ENCODE measurements around the gene COL28A1.

COL28A1 gene

DNA sequence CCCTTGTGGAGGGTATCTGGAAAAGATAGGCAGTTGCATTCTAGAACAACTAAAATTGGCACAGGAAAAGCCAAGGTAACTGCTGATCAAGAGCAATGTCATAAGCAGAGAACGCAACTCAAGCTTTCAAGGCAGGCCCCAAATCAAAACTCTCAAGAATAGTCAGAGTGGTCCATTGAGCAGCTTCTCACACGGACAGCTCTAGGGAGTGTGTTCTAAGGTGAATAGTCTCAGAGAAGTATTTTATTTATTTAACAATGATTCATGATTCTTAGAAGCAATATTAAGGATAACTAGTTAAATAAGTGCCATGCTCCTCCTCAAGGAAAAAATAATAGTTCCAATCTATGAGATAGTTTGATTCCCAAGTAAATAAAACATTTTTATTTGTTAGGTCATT is 83.0 kb downstream of the COL28A1 start:
- no peak for DNase-seq

DNA sequence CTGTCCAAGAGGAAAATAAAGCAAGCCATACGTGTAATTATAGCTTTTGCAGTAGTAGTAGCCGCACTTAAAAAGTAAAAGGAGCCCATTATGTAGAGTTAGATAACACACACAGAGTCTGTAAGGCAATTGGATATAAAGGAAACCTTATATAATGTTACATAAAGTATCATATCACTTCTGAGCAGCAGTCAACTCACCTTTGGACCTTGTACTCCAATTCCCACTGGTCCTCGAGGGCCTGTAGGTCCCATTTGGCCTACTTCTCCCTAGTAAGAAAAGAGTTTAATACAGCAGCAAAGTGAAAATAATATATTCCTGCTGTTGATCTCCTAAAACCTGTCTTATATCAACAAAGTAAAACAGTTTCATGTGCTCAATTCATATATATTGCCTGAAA is 83.6 kb downstream of the COL28A1 start:
- no peak for DNase-seq

DNA sequence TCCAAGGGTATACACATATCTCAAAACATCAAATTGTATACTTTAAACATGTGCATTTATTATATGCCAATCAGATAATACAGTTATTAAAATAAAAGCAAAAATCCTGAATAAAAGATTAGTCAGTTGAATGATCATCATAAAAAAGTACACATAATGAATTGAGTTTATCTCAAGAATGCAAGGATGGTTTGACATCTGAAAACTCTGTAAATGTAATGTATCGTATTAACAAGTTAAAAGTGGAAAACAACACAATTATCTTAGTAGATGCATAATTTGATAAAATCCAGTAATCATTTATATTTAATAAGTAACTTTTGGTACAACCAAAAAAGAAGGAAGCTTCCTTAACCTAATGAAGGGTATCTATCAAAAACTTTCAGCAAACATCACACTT is 86.6 kb downstream of the COL28A1 start:
- no peak for DNase-seq

DNA sequence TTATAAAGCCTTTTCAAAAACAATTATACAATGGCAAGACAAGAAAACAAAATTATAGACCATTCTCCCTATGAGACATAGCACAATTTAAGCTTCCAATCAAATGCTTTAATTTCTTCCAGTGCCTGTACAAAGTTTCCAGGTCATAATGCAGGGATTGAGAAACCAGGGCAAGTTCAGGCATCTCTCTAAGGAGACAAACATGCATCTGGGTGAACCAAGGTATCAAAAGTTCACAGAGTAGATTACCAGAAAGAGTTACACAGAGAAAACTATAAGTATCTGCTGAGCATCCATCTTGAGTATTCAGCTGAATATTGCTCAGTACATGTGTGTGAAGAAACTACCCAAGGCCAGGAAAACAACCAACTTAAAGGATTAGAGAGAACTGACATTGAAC is 89.1 kb downstream of the COL28A1 start:
- DNase-seq: no peak

DNA sequence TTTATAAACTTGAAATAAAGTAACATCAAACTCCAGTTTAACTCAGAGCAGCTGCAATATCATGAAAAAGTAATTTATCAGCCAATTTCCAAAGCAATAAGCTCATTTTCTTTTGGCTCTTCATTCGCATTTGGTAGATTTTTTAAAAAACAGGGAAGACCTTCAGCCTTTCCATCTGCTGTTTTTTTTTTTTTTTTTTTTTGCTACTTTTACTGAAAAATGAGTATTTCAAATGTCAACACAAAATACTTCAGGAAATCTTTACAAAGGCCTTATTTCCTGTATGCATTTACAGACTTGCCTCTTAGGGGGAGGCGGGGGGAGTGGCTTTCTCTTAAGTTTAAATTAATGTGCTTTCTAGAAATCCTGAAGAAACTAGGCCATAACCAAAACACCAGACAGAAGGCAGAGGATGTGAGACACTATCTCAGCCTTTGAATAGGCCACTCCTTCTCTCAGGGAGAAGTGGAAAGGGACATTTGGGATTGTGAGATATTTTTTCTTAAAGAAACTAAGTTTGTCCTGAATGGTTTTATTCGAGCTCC is 91.8 kb downstream of the COL28A1 start:
- no peak for DNase-seq

DNA sequence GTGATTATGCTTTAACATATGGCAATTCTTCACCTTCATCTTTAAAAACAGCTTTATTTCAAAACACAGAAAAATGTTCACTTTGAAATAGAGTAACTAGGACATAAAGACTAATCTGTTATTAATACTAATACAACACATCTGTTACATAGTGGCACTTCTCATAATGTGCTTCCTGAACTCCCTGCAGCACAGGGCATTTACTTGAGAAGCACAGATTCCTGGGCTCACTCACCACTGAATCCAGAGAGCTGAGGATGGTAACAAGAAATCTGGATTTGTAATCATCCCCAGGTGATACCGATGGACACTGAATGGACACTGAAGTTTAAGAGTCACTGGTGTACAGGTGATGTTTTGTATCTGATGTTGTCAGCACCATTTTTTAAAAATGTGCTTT is 96.1 kb downstream of the COL28A1 start:
- no peak for DNase-seq

DNA sequence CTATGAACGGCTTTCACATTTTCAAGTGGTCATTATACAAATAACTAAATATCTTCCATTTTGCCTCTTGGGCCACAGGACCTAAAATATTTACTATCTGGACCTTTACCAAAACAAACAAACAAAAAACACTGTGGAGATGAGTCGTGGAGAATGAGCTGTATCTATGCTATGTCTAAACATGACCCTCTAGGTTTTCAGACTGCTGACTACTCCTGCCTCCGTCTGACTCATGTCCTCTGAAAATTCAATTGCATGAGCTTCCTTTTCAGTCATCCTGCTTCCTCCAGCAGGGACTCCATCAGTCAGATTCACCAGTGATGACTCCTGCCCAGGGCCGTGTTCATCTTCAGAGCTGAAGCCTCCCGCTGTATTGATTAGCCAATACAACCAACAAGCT is 96.8 kb downstream of the COL28A1 start:
- no peak for DNase-seq

DNA sequence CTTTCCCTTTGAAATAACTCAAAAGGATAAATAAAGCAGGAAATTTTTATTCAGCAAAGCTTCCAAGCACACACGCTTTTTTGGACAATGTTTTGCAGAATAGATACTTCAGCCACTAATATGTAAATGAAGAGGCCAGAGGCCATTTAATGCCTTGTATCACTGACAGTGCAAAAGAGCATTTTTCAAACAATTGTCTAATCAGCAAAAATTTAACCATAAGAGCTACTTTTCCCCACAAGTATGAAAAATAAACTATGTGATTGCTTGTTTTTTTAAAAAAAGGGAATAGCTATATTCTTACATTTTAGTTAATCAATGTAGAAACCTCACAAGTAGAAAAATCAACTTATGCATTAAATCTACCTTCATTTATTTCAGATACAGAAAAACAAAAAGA is 99.7 kb downstream of the COL28A1 start:
- no peak for DNase-seq

DNA sequence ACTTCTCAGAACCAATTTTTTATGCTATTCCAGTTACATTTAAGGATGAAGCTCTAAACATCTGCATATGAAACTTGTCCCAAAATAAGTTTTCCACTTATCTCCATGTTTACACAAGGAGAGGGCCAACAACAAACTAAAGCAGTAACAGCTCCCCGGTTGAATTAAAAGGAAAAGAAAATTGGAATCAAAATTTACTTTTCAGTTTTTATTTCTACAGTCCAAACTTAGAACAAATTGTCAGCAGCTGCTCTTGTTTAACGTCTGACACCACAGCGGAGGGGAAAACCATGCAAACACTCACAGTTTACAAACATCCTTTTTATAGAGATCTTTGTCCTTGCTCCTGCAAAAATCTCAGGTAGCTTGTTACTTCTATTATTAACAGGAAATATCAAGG is 101.3 kb downstream of the COL28A1 start:
- DNase-seq: no peak

DNA sequence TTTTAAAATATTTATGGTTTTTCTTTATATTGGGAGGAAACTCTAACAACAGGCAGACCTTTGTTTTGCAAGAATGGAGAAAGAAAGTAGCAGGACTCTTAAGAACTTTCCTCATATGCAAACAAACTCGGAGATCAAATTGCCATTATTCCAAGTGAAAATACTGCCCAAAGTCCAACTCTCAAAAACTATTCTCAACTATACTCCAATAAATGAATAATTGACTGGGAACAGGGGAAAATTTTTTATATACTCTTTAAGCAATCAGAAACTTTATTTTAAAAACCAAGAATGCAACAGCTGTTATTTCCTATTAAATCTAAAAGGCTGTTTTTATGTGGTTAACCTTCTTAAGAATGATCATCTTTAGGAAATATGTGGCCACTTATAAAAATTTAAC is 101.9 kb downstream of the COL28A1 start:
- DNase-seq: no peak

DNA sequence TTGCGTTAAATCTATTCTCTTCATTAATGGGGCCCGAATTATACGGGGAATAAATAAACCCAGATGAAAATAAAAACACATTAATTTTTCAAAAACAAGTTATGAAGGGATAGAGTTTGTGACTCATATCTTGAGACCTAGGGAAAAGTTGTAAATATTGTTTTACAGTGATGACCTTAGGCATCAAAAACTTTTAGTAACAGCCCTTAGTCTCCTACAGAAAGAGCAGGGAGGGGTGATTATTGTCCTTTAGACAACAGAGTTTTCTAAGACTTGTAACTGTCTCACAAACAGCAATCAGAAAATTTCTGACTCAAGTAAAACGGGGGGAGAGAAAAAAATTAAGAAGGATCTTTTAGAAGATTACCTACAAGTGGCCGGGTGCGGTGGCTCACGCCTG is 102.7 kb downstream of the COL28A1 start:
- no peak for DNase-seq

DNA sequence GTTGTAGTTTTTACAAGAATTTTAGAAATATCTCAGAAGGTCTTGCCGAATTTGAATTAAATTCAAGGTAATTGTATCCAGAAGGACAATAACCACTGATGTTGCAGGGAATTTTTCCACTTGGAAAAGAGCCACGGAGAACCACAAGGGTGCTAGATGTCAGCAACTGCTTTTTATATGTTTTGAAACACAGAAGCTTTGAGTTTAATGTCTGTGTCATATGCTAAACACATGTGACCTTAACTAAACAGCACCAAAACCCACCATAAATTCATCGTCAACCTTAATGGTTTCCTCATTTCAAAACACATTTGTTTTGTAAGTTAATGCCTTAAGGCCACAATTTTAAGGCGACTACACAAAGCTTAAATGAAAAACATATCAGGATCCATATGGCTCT is 106.9 kb downstream of the COL28A1 start:
- no peak for DNase-seq

DNA sequence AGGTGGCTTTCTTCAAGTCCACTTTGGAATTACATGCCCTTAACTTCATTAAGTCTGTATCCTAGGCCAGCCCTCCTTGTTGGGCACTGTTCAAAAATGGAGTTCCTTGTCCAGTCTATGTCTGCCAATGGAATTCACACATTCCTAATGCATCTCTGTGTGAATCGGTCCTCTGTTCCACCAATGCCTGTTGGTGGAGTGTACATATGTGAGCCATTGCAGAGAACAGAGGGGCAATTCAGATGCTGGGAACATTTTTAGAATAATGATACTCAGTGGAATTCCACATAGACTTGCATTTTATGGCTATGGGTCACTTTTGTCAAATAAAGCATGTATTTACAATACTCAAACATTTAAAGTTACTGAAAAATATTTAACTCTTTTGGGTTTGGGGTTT is 108.3 kb downstream of the COL28A1 start:
- no peak for DNase-seq

DNA sequence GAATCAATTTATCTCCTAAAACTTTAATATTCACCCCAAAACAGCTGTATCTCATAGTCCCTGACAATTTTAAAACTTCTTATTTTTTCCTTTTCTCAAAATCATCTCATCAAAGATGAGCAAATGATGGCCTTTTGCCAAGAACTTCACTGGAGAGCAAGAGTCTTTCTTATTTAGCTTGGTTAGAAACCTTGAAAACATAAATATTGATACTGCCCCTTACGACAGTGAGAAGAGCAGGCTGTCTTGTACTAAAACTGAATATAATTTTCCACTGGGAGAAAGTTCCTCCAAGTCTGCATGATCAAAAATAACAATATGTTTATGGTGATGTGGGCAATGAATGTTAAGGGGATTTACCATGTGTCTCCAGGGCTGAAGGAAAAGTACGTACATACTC is 109.0 kb downstream of the COL28A1 start:
- DNase-seq: no peak

DNA sequence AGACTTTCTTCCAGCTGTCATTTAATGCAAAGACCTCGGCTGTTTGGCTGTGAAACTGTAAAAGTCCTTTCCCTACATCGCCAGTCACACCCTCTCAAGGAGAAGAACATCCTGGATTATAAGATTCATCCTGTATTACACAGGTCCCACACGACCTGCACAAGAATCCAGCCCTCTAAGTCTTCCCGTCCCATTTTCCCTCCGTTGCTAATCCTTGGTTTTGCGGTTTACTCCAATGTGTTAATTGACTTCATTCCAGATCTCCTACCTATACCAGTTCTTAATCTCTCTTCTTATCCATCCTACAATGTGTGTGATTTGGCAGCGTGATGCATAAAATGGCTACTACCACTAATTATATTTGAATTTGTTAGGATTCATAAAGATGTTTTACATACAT is 110.4 kb downstream of the COL28A1 start:
- DNase-seq: no peak

DNA sequence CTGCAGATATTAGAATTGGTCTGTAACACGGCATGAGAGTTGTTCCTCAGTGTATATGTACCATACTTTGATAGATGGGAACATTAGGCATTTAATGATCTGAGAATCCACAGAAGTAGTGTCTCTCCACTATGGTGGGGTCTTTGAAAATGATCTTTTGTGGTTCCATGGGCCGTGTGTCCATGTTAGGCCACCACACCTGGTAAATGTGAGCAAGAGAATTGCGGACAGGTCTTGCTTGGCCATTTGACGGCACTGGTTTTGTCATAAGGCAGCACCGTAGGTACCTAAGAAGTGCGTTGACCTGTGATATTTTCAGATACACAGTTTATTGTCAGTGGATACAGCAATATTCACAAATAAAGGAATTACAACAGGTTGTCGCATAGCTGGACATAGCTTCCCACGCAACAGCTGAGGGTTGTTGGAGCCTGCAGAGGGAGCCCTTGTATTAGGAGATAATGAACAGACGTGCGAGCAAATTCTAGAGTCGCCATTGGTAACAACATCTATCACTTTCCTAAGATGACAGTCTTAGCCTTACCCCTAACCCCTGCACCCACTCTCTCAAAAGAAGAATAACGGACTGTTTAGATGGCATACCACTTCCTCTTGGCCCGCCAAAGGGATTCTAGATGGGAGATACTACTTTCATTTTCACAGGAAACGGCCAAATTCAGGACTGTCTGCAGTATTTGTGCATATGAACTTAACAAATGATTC is 111.4 kb downstream of the COL28A1 start:
- peak; percentile 56 for DNase-seq

DNA sequence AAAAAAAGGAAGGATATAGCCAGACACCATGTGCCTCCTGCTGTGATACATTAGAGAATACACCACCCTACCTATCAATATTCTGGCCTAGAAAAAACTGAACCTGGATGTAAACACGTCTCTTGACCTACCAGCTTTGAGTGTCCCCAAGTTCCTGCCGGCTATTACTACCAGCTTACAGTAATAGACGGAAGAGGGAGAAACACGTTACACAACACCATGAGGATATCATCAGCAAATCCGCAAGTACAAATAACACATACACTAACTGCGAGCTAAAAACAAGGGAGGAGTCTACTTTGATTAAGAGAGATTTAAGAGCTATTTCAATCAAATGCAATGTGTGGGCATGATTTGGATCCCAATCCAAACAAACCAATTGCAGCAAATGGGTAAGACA is 113.0 kb downstream of the COL28A1 start:
- no peak for DNase-seq

DNA sequence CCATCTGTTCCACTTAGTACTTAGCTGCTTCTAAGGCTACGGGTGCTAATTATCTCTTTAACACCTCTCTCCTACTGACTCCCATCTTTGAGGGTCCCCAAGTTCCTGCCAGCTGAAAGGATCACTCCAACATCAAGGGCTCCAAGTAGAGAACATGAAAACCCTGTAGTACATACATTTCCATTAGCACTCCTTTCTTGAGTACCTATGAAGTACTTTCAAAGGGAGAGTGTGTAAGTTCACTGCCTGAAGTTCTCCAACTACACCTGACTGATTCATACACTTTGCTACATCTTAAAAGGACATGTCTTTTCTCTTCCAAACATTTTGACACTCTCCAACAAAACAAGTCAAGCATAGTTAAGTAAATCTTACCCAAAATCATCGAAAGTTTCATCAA is 113.8 kb downstream of the COL28A1 start:
- no peak for DNase-seq

DNA sequence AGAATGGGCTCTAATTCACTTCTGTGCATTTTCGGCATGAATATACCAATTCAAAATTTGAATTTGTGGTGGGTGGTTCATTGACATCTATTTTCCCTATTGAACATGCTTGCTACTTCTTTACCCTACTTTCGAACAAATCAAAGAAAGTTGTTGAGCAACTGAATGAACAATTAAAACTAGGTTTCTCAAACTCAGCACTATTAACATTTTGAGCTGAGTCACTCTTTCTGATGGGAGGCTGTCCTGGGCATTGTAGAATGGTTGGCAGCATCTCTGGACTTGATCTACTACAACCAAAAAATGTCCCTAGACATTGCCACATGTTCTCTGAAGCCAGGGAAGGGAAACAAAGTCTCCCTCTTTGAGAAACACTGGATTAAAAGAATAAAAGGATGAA is 116.7 kb downstream of the COL28A1 start:
- no peak for DNase-seq

DNA sequence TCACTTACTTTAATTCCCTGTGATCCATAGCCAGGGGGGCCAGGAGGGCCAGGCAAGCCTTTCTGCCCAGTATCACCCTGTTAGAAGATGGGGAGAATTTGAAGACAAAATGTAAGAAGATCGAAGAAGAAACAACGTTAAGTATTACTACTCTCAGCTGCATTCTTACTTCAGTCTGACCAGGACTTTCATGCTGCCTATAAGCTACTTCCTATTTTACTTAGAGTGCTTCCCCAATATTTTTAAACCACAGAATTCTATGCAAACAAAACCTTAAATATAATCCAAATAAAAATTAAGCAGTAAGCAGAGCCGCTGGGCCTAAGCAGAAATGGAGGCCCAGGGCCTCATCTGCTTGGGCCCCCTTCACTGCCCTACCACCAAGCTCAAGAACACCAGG is 117.8 kb downstream of the COL28A1 start:
- DNase-seq: no peak

DNA sequence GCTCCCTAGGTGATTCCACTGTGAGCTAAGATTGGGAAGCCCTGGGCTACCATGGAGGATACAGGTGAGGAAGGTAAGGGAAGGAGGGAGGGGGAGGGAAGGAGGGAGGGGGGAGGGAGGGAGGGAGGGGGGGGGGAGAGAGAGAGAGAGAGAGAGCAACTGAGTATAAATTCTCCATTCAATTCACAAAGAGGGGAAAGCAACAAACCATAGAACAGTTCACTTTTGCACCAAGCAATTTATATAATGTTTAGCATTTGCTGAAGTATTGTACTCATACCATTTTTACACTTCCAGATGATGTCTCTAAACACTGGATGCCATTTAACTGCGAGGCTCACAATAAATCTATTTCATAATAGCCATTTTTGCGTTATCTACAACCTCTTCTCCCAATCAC is 118.3 kb downstream of the COL28A1 start:
- no peak for DNase-seq

DNA sequence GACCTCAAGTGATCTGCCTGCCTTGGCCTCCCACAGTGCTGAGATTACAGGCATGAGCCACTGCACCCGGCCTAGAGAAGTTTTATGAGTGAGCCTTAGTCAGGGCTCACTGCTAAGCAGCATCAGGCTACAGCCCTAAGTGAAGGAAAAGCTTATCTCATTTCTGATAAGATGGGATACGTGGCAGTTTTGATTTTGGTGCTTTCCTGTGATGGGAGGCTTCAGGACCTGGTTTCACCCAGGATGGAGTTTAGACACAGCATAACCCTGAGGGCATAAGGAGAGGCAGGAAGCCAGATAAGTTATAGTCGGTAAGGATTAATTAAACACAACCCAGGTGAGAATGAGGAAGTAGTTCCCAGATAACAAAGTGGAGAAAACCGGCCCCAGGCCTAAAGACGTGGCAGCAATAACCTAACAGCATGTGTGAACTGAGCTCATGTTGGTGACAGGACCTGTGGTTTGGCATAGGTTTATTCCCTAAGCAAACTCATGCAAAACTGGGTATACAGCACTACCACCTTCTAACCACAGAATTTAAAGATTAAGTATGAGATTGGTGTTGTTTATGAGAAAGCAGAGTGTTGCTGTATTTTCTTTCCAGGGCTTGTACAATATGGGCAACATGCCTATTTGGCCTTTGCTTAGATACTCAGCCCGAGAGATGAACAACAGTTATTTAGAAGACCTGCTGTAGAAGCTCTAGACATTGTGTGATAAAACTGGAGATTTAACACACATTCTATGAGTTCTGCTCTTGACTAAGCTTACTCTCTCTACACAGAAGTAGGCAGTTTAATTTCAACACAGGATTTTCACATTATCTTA is 119.4 kb downstream of the COL28A1 start:
- DNase-seq: no peak

DNA sequence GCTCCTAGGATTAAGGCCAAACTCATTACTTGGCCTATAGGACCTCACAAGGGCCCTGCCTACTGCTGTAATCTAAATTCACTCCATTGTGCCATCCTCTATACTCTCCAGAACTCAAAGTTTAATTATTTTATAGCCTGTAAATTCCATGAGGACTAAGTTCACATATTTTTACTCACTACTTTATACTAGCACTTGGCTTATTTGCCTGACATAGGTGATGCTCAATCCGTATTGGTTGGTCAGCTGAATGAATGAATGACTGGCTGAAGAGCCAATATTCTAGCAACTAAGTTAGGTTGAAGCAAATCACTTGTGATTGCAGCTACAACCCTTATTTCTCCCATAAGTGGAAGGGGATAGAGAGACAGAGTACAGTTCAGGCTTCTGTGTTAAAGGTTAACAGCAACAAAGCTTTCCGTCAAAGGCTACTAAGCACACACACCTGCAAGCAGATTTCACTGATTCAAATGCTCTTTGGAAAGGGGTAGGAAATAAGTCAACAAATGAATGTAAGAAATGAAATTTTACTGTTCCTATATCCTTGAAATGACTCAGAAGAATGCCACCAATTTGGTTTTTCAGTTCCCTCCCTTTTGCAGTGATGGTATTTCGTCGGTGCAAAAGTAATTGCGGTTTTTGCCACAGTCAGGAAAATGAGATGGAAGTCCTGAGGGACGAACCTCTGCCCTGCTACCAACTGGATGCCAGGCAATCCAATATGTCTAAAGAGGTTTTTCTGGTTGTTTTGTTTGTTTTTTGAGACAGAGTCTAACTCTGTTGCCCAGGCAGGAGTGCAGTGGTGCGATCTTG is 120.7 kb downstream of the COL28A1 start:
- DNase-seq: no peak
